GM12864 (cell line): ENCODE data around the gene RPL27A.

Experiments used
- DNase-seq: peaks from one replicate; pipeline ENCODE4 v3.0.0-alpha.2; 2011; ENCODE audit warnings: low read depth
- H3K4me3 ChIP-seq: 2 replicates; pipeline ENCODE4 v1.5.1; 2011; ENCODE audit warnings: mild to moderate bottlenecking, low read depth, low read length, control low read depth
- CTCF ChIP-seq: IDR thresholded peaks from 2 replicates; pipeline ENCODE4 v1.5.1; 2011; ENCODE audit warnings: low read depth, mild to moderate bottlenecking, moderate library complexity, low read length, control low read depth, inconsistent platforms; ENCODE audit errors: missing control alignments

RPL27A gene

GRCh38 chr11:8731647-8732323 is 49.2 kb downstream of the RPL27A start:
- no peak for TF ChIP-seq CTCF
- DNase-seq: no peak
- H3K4me3 ChIP-seq: no peak overlapping the region

- no peak overlapping the region for H3K4me3 ChIP-seq
- TF ChIP-seq CTCF: no peak
- DNase-seq: peak; percentile 26
Measured at GRCh38 chr11:8732324-8732670, 49.7 kb downstream of the RPL27A start.

GRCh38 chr11:8732748-8733241 is 50.2 kb downstream of the RPL27A start:
- no peak for DNase-seq
- no peak for TF ChIP-seq CTCF
- no peak overlapping the region for H3K4me3 ChIP-seq

GRCh38 chr11:8733852-8734251 is 51.3 kb downstream of the RPL27A start:
- TF ChIP-seq CTCF: no peak
- H3K4me3 ChIP-seq: no peak overlapping the region
- DNase-seq: no peak

GRCh38 chr11:8735094-8735493 is 52.5 kb downstream of the RPL27A start:
- H3K4me3 ChIP-seq: no peak overlapping the region
- TF ChIP-seq CTCF: no peak
- DNase-seq: no peak

- H3K4me3 ChIP-seq: no peak overlapping the region
- no peak for DNase-seq
- no peak for TF ChIP-seq CTCF
Measured at GRCh38 chr11:8739309-8739793, 56.8 kb downstream of the RPL27A start.
